HCT116 (cell line): ENCODE results near the gene AFAP1. TPM values are rescaled to one million over a fixed set of nuclear protein-coding genes. Genes with fewer than 3 reads are reported as not detected.

Source experiments
- ATAC-seq: fragments of 200-7000 bp; cut with Tn5 transposase; 2 replicates; pipeline ENCODE4 v1.9.1; 2020; ENCODE audit warnings: mild to moderate bottlenecking, moderate library complexity
- BruUV-seq: library from RNA; stranded (reverse); fragments of 400-500 nt; replicated peaks from 2 replicates; lab custom pipeline; 2021; lab: Mats Ljungman, UMichigan
- CTCF ChIA-PET: fragments of 300-600 bp; sonication (Branson Sonifier 250); formaldehyde crosslinking; loops from one replicate; lab custom pipeline; 2021; ENCODE audit warnings: antibody characterized with exemption; lab: Charles Lee
- POLR2A ChIA-PET: fragments of 300-600, 350-600 bp; sonication (Branson Sonifier 250); formaldehyde crosslinking; loops from one replicate; lab custom pipeline; 2021; ENCODE audit warnings: antibody characterized with exemption; lab: Charles Lee
- RAD21 ChIA-PET, 2 experiments: fragments of 300-600 bp; sonication (Branson Sonifier 250); formaldehyde crosslinking; loops; one replicate each; lab custom pipeline; 2023; ENCODE audit warnings: low total read pairs in 2 of 2; ENCODE audit not compliant: uncharacterized antibody in 2 of 2, unreplicated experiment in 2 of 2, low non-redundant PET in 1 of 2; lab: Charles Lee
- DNase-seq: peaks from one replicate; pipeline ENCODE4 v3.0.0-alpha.2; 2010; ENCODE audit warnings: low read depth, low spot score
- H2AFZ ChIP-seq: fragments of 200-600 bp; shearing (Covaris generic), sonication (generic); 2 replicates; pipeline ENCODE4 v1.6.1; 2017; ENCODE audit warnings: low read depth, mixed run types, mixed read lengths, antibody characterized with exemption, low read length; ENCODE audit not compliant: poor library complexity, severe bottlenecking
- H3K27ac ChIP-seq: 2 replicates; pipeline ENCODE4 v1.5.1; 2012; ENCODE audit warnings: low read depth, low read length
- H3K27me3 ChIP-seq: fragments of 200-600 bp; sonication (generic); 2 replicates; pipeline ENCODE4 v1.6.1; 2016; ENCODE audit warnings: mixed run types, low read length, mixed read lengths; ENCODE audit not compliant: insufficient read depth
- H3K36me3 ChIP-seq, 2 experiments: fragments of 200-500 bp in 1 of 2; fragments of 200-600 bp in 1 of 2; sonication (Bioruptor generic) in 1 of 2; sonication (generic) in 1 of 2; 2 replicates each; pipeline versions ENCODE4 v1.5.1 to v1.6.1; 2014 to 2016; ENCODE audit warnings: low read length in 2 of 2, inconsistent platforms in 1 of 2, mixed read lengths in 1 of 2, mixed run types in 1 of 2; ENCODE audit not compliant: insufficient read depth in 2 of 2, control insufficient read depth in 1 of 2
- H3K4me1 ChIP-seq, 2 experiments: fragments of 200-600 bp in 1 of 2; sonication (generic) in 1 of 2; 2 replicates each; pipeline versions ENCODE4 v1.5.1 to v1.6.1; 2012 to 2017; ENCODE audit warnings: low read length in 2 of 2, inconsistent platforms in 1 of 2, mild to moderate bottlenecking in 1 of 2, mixed read lengths in 1 of 2, mixed run types in 1 of 2, moderate library complexity in 1 of 2; ENCODE audit not compliant: insufficient read depth in 2 of 2, control insufficient read depth in 1 of 2
- H3K4me2 ChIP-seq: fragments of 200-600 bp; sonication (generic); 2 replicates; pipeline ENCODE4 v1.6.1; 2017; ENCODE audit warnings: mixed run types, low read length, mixed read lengths
- H3K4me3 ChIP-seq, 2 experiments: fragments of 200-600 bp in 1 of 2; sonication (generic) in 1 of 2; replicated peaks in 1 of 2; 2 replicates each; pipeline ENCODE4 v1.5.1; 2011 to 2016; ENCODE audit warnings: low read length in 2 of 2, control low read depth in 1 of 2, low read depth in 1 of 2, mild to moderate bottlenecking in 1 of 2, mixed read lengths in 1 of 2, mixed run types in 1 of 2
- H3K79me2 ChIP-seq: fragments of 200-600 bp; sonication (generic); 2 replicates; pipeline ENCODE4 v1.6.1; 2017; ENCODE audit warnings: mild to moderate bottlenecking, mixed run types, low read length, moderate library complexity, mixed read lengths; ENCODE audit not compliant: insufficient read depth
- H3K9ac ChIP-seq: fragments of 200-600 bp; sonication (generic); 2 replicates; pipeline ENCODE4 v1.6.1; 2016; ENCODE audit warnings: low read length, mixed read lengths
- H3K9me2 ChIP-seq: fragments of 200-600 bp; sonication (generic), shearing (Covaris generic); 2 replicates; pipeline ENCODE4 v1.6.1; 2017; ENCODE audit warnings: mixed run types, mild to moderate bottlenecking, moderate library complexity; ENCODE audit not compliant: insufficient read depth
- H3K9me3 ChIP-seq, 2 experiments: fragments of 200-500 bp in 1 of 2; fragments of 200-600 bp in 1 of 2; sonication (Bioruptor generic) in 1 of 2; sonication (generic) in 1 of 2; 2 replicates each; pipeline ENCODE4 v1.6.1; 2014 to 2017; ENCODE audit warnings: low read length in 2 of 2, mixed read lengths in 2 of 2, inconsistent platforms in 1 of 2, low read depth in 1 of 2, mild to moderate bottlenecking in 1 of 2, mixed run types in 1 of 2, moderate library complexity in 1 of 2; ENCODE audit not compliant: control insufficient read depth in 1 of 2, insufficient read depth in 1 of 2
- H4K20me1 ChIP-seq: fragments of 200-600 bp; sonication (generic), shearing (Covaris generic); 2 replicates; pipeline ENCODE4 v1.6.1; 2017; ENCODE audit warnings: mixed run types, mild to moderate bottlenecking, moderate library complexity; ENCODE audit not compliant: insufficient read depth
- CBX3 ChIP-seq: IDR thresholded peaks from 2 replicates; pipeline ENCODE4 v1.6.1; 2012; ENCODE audit warnings: low read depth
- CEBPB ChIP-seq: IDR thresholded peaks from 2 replicates; pipeline ENCODE4 v1.6.1; 2012; ENCODE audit warnings: low read depth
- ELF1 ChIP-seq: IDR thresholded peaks from 2 replicates; pipeline ENCODE4 v1.6.1; 2012; ENCODE audit warnings: low read depth, borderline replicate concordance
- EZH2 ChIP-seq: fragments of 200-600 bp; sonication (generic); IDR thresholded peaks from 2 replicates; pipeline ENCODE4 v1.6.1; 2017; ENCODE audit warnings: antibody characterized with exemption, mixed run types
- EZH2phosphoT487 ChIP-seq: fragments of 200-600 bp; IDR thresholded peaks from 2 replicates; pipeline ENCODE4 v1.6.1; 2018; ENCODE audit warnings: antibody characterized with exemption, borderline replicate concordance
- FOSL1 ChIP-seq: IDR thresholded peaks from 2 replicates; pipeline ENCODE4 v1.6.1; 2012; ENCODE audit warnings: low read depth
- JUND ChIP-seq: IDR thresholded peaks from 2 replicates; pipeline ENCODE4 v1.6.1; 2012
- POLR2A ChIP-seq: IDR thresholded peaks from 2 replicates; pipeline ENCODE4 v1.7.0; 2011; ENCODE audit warnings: borderline replicate concordance; ENCODE audit not compliant: insufficient read depth, insufficient read length; ENCODE audit errors: extremely low read depth
- POLR2AphosphoS5 ChIP-seq: IDR thresholded peaks from 2 replicates; pipeline ENCODE4 v1.6.1; 2011; ENCODE audit warnings: mild to moderate bottlenecking, low read depth, low read length, moderate library complexity
- RAD21 ChIP-seq: IDR thresholded peaks from 2 replicates; pipeline ENCODE4 v1.6.1; 2012; ENCODE audit warnings: low read depth, mild to moderate bottlenecking
- SIN3A ChIP-seq: IDR thresholded peaks from 2 replicates; pipeline ENCODE4 v1.6.1; 2012; ENCODE audit warnings: low read depth
- SP1 ChIP-seq: IDR thresholded peaks from 2 replicates; pipeline ENCODE4 v1.6.1; 2012; ENCODE audit warnings: low read depth
- SRF ChIP-seq: IDR thresholded peaks from 2 replicates; pipeline ENCODE4 v1.6.1; 2012; ENCODE audit warnings: low read depth
- TCF7L2 ChIP-seq: IDR thresholded peaks from 2 replicates; pipeline ENCODE4 v1.7.0; 2011; ENCODE audit warnings: borderline replicate concordance, inconsistent platforms; ENCODE audit not compliant: insufficient read depth, insufficient read length; ENCODE audit errors: extremely low read depth
- YY1 ChIP-seq: IDR thresholded peaks from 2 replicates; pipeline ENCODE4 v1.6.1; 2011; ENCODE audit warnings: low read length, low read depth, moderate library complexity, mild to moderate bottlenecking; ENCODE audit not compliant: insufficient replicate concordance; ENCODE audit errors: extremely low read depth
- ZFX ChIP-seq: fragments of 450-650 bp; IDR thresholded peaks from 2 replicates; pipeline ENCODE4 v1.6.1; 2017
- intact Hi-C: fragments of 100-400 bp; cut with micrococcal nuclease; formaldehyde crosslinking; loops from 2 replicates; pipeline ENCODE4 v1.10.0; 2022
- total RNA-seq: library from RNA; stranded (reverse); gene quantifications from one replicate; pipeline ENCODE4 v1.2.1, GENCODE V29; 2021; ENCODE audit not compliant: unreplicated experiment
- TF ChIP-seq, protein P1 (sequence below): IDR thresholded peaks from 2 replicates; pipeline ENCODE4 v1.6.1; 2011; ENCODE audit warnings: mild to moderate bottlenecking, low read length, moderate library complexity; ENCODE audit not compliant: insufficient replicate concordance; ENCODE audit errors: extremely low read depth
- TF ChIP-seq, protein P2 (sequence below): IDR thresholded peaks from 2 replicates; pipeline ENCODE4 v1.6.1; 2012
- TF ChIP-seq, protein P3 (sequence below): IDR thresholded peaks from 2 replicates; pipeline ENCODE4 v1.6.1; 2012; ENCODE audit warnings: low read depth
- TF ChIP-seq, protein P4 (sequence below), 3 experiments: fragments of 200-600 bp in 1 of 3; sonication (generic) in 1 of 3; IDR thresholded peaks in 2 of 3; conservative IDR thresholded peaks in 1 of 3; 2 replicates each; pipeline ENCODE4 v1.5.1; 2012 to 2017; ENCODE audit warnings: low read depth in 2 of 3, low read length in 2 of 3, antibody characterized with exemption in 1 of 3, borderline replicate concordance in 1 of 3, control low read depth in 1 of 3, mild to moderate bottlenecking in 1 of 3, mixed read lengths in 1 of 3, mixed run types in 1 of 3, moderate library complexity in 1 of 3; ENCODE audit not compliant: insufficient read depth in 1 of 3

The AFAP1 gene
- total RNA-seq, 1 experiment from 2014 or later = 19.4 TPM

DNA sequence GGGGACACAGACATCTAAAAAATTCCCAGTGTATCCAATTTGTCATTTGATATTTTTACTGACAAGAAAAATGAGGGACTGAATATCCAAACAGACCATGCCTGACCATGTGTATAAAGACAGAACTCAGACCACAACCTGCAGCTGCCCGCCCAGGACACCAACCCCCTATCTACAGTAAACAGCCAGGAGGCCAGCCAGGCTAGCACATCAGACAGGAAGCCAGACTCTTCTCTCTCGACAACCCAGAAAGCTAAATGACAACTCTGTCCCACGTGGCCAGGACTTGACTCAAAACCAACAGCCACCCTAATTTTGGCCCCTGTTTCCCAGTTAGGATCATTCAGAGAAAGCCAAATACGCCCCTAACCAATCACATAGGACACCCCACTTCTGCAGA is 15.1 kb downstream of the AFAP1 start:
- no peaks in the 10 kb centered on the region for H3K27me3 ChIP-seq
- no peak overlapping the region for H3K4me3 ChIP-seq
- ChIA-PET RAD21 (no interaction called here), POLR2A (no interaction called here), CTCF (no interaction called here)
- H4K20me1 ChIP-seq = no peaks in the 10 kb centered on the region
- no peaks in the 10 kb centered on the region for H3K9me3 ChIP-seq
- H3K36me3 ChIP-seq = no peaks in the 10 kb centered on the region
- DNase-seq (no peak), ATAC-seq (no peak)
- intact Hi-C loops = no loop called here
- H3K4me1 ChIP-seq = peaks cover 10 to 16% of the 10 kb centered on the region in 2 experiments; a peak in 3 of 4 replicates
- TF ChIP-seq, protein P1, sequence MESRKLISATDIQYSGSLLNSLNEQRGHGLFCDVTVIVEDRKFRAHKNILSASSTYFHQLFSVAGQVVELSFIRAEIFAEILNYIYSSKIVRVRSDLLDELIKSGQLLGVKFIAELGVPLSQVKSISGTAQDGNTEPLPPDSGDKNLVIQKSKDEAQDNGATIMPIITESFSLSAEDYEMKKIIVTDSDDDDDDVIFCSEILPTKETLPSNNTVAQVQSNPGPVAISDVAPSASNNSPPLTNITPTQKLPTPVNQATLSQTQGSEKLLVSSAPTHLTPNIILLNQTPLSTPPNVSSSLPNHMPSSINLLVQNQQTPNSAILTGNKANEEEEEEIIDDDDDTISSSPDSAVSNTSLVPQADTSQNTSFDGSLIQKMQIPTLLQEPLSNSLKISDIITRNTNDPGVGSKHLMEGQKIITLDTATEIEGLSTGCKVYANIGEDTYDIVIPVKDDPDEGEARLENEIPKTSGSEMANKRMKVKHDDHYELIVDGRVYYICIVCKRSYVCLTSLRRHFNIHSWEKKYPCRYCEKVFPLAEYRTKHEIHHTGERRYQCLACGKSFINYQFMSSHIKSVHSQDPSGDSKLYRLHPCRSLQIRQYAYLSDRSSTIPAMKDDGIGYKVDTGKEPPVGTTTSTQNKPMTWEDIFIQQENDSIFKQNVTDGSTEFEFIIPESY = no peak
- no peak for TF ChIP-seq FOSL1
- no peak for TF ChIP-seq RAD21
- TF ChIP-seq JUND = no peak
- no peak for TF ChIP-seq CBX3
- TF ChIP-seq SP1 = no peak
- no peak for TF ChIP-seq EZH2phosphoT487
- no peak for TF ChIP-seq SRF
- TF ChIP-seq YY1 = no peak
- TF ChIP-seq, protein P2, sequence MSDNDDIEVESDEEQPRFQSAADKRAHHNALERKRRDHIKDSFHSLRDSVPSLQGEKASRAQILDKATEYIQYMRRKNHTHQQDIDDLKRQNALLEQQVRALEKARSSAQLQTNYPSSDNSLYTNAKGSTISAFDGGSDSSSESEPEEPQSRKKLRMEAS = no peak
- no peak for TF ChIP-seq SIN3A
- no peak for TF ChIP-seq CEBPB
- TF ChIP-seq EZH2 = no peak
- TF ChIP-seq POLR2A = no peak
- TF ChIP-seq TCF7L2 = no peak
- TF ChIP-seq, protein P3, sequence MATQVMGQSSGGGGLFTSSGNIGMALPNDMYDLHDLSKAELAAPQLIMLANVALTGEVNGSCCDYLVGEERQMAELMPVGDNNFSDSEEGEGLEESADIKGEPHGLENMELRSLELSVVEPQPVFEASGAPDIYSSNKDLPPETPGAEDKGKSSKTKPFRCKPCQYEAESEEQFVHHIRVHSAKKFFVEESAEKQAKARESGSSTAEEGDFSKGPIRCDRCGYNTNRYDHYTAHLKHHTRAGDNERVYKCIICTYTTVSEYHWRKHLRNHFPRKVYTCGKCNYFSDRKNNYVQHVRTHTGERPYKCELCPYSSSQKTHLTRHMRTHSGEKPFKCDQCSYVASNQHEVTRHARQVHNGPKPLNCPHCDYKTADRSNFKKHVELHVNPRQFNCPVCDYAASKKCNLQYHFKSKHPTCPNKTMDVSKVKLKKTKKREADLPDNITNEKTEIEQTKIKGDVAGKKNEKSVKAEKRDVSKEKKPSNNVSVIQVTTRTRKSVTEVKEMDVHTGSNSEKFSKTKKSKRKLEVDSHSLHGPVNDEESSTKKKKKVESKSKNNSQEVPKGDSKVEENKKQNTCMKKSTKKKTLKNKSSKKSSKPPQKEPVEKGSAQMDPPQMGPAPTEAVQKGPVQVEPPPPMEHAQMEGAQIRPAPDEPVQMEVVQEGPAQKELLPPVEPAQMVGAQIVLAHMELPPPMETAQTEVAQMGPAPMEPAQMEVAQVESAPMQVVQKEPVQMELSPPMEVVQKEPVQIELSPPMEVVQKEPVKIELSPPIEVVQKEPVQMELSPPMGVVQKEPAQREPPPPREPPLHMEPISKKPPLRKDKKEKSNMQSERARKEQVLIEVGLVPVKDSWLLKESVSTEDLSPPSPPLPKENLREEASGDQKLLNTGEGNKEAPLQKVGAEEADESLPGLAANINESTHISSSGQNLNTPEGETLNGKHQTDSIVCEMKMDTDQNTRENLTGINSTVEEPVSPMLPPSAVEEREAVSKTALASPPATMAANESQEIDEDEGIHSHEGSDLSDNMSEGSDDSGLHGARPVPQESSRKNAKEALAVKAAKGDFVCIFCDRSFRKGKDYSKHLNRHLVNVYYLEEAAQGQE = no peak
- TF ChIP-seq POLR2AphosphoS5 = no peak
- TF ChIP-seq ELF1 = no peak
- TF ChIP-seq, protein P4, sequence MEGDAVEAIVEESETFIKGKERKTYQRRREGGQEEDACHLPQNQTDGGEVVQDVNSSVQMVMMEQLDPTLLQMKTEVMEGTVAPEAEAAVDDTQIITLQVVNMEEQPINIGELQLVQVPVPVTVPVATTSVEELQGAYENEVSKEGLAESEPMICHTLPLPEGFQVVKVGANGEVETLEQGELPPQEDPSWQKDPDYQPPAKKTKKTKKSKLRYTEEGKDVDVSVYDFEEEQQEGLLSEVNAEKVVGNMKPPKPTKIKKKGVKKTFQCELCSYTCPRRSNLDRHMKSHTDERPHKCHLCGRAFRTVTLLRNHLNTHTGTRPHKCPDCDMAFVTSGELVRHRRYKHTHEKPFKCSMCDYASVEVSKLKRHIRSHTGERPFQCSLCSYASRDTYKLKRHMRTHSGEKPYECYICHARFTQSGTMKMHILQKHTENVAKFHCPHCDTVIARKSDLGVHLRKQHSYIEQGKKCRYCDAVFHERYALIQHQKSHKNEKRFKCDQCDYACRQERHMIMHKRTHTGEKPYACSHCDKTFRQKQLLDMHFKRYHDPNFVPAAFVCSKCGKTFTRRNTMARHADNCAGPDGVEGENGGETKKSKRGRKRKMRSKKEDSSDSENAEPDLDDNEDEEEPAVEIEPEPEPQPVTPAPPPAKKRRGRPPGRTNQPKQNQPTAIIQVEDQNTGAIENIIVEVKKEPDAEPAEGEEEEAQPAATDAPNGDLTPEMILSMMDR (IDR thresholded peaks at IDR 0.05 in 2 of 3, conservative IDR thresholded peaks at IDR 0.05 in 1 of 3; ENCODE audit: borderline replicate concordance in 1 of 3, insufficient read depth in 1 of 3, low read depth in 2 of 3, low read length in 2 of 3) = no peak
- no peak for TF ChIP-seq ZFX
- H3K79me2 ChIP-seq = peaks cover 44% of the 10 kb centered on the region; the same call in 1 of the 2 replicates
- no peak overlapping the region for H3K9ac ChIP-seq
- H3K27ac ChIP-seq = no peak overlapping the region
- no peaks in the 10 kb centered on the region for H3K9me2 ChIP-seq
- H3K4me2 ChIP-seq = no peak overlapping the region
- no peak overlapping the region for H2AFZ ChIP-seq
- BruUV-seq = no TSS peak
